8988T (cell line): ENCODE results near the gene APPBP2.
A peak's percentile ranks its signal among the peaks of the same experiment; 100 is the strongest.
"Not testable (repeated sequence)": the region's sequence is repeated elsewhere in the genome, so short reads cannot be mapped to it uniquely, and the experiment has no call there.

ENCODE experiments used
- DNase-seq: peaks from one replicate; pipeline ENCODE4 v3.0.0; 2011

APPBP2 gene, protein sequence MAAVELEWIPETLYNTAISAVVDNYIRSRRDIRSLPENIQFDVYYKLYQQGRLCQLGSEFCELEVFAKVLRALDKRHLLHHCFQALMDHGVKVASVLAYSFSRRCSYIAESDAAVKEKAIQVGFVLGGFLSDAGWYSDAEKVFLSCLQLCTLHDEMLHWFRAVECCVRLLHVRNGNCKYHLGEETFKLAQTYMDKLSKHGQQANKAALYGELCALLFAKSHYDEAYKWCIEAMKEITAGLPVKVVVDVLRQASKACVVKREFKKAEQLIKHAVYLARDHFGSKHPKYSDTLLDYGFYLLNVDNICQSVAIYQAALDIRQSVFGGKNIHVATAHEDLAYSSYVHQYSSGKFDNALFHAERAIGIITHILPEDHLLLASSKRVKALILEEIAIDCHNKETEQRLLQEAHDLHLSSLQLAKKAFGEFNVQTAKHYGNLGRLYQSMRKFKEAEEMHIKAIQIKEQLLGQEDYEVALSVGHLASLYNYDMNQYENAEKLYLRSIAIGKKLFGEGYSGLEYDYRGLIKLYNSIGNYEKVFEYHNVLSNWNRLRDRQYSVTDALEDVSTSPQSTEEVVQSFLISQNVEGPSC

DNA sequence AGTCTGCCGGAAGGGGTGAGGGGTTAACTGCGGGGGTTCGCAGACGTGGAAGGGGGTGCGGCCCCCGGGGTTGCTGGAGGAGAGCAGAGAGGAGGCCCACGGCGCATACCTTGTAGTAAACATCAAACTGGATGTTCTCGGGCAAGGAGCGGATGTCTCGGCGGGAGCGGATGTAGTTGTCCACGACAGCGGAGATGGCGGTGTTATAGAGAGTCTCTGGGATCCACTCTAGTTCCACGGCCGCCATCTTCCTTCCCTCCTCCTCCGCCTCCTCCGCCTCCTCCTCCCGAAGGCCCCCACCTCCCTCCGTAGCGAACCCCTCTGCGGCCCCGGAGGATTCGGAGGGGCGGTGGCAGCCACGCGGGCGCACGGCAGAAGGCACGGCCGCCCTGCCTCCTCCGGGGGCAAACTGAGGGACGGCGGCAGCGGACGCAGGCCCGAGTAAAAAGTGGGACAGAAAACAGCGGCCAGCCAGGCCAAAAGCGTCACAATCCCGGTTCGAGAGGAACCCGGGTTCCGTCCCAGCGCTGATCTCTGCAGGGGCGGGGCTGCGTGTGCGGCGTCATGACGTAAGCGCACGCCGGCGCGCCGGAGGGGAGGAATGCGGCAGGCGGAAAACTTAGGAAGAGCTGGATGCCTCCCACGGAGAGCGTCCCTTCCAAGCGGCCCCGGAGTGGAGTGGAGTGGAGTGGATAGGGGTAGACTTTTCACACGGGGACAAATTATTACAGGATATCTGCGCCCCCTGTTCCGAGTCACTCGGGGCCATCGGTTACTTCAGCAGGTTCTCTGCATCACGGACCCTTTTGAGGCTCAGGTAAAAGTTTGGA, at the start of gene APPBP2:
Gene APPBP2, minus strand, starts transcription at position 558 of the 830 bp plus-strand sequence. Its CDS starts 311 bp downstream, at position 247.
- DNase-seq: peak; percentile 51

DNA sequence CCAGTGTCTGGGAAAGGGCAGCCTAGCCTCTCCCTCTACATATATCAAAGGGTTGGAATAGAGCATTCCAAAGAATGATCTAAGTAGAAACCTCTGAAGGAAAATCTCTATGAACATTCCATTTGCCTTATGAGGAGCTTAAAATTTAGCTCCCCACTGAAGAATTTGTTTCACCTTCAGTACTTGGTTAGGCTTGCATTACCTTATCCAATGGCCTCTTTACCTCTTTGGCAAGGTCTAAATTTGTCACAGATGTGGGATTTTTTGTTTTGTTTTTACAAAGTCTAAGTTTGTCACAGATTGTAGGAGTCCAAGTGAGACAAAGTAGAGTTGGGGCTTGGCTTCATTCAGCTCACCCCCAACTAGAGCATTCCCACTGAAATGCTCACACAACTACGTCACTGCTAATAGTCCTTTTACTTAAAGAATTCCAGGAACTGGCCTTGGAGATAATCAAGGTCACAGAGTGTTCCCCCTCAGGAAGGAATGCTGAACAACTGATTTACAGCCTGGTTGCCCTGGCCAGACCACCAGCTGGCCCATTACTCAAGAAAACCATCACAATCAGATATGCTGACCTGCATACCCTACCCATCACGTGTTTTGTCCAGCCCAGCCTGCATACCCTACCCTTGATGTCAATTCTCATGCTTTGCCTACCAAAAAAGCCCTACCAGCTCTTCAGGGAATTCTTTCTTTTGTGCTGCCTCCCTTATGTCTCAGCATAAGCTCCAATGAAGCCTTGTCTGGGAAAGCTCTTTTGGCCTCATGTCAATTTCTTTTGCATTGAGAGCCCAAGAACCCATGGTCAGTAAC, 47.4 kb upstream of the APPBP2 start:
- no peak for DNase-seq

DNA sequence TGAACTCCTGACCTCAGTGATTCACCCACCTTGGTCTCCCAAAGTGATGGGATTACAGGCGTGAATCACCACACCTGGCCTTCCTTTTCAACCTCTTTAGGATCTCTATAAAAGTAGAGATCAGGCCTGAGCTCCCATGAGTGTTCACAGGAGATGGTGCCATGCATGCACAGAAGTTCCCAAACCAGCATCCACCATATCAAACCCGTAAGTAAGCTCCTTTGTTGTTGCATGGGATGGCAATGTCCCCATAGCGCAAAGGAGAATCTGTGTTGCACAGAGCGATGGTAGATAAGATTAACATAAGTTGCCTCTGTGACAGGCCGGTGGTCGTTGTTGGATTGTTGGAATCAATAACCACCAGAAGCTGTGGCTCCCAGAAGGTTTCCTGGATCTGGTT, 39.2 kb upstream of the APPBP2 start:
- DNase-seq: no peak

DNA sequence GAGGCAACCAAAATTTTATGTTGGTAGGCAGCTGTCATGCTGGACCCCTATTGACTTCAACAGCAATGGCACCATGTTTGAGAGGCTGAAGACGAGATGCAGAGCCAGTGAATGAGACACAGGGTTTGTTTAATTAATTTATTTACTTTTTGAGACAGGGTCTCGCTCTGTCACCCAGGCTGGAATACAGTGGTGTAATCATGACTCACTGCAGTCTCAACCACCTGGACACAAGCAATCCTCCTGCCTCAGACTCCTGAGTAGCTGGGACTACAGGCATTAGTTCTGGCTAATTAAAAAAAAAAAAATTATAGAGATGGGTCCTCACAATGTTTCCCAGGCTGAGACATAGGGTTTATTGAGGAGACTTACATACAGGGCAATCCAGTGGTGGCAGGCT, 37.7 kb upstream of the APPBP2 start:
- no peak for DNase-seq

DNA sequence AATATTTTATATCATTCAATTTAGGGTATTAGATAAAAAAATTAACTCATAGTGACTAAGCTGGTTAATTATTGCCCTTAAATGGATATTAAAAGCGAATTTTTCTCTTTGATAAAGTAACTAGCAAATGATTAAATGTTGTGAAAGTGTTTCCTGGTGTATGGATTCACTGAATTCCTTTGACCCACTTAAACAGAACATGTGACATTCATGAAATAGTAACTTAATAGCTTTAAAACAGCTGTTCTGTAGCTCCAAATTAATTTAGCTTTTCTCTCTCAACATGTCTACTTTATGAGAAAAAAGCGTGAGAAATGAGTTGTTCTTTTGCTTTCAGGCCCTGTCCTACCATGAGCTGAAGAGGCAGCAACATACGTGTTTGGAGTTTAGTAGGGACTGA, 36.4 kb upstream of the APPBP2 start:
- no peak for DNase-seq

DNA sequence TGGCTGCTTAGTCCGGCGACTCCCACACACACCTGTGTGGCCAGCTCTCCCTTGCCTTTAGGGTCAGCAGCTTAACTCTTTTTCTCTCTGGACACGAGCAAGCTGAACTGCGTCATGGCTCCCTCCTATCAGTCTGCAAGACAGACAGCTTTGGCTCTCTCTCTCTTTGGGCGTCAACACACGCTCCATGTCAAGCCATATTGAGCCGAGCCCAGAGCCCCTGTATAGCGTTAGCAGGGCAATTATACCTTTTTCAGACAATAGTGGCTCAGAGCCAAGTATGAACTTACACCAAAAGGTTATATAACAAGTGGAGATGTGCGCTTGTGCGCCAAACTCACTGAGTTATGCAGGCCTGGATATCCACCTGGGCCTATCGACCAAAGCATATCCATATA, 34.8 kb upstream of the APPBP2 start:
- DNase-seq: no peak

DNA sequence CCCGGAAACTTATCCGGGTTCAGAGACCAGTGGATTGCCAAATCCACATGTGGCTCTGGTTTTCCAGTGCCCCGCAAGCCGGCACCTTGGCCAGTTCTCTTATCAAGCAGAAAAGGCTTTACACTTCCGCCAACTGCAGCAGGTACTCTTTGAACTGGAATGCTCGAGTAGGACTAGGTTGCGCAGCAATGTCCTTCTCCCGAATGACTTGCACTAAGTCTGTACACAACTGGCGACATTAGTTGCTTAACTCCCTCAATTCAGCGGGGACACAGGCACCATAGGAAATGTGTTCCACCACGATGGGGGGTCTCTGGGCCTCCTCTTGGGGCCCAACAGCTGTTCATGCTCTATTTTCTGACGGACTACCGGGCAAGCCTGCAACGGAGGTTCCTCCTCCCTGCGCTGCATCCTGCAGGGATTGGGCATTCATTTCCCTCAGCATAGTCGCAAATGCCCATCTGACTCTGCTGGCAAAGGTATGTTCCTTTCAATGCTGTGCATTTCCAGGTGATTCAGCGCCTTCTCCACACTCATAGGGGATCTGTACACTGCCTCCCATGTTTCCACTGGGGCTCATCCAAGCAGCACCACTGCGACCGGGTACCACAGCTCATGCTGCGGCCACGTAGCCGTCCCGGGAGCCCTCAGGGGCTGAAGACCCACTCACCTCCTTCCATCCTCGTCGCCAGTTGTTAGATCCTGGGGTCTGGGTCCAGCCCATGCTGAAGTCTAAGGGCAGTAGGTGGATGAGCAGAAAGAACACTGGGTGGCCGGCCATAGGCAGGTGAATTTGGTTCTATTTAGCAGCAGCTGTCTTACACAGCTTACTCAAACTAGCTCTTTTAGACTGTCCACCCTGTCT, 34.2 kb upstream of the APPBP2 start:
- DNase-seq: no peak

DNA sequence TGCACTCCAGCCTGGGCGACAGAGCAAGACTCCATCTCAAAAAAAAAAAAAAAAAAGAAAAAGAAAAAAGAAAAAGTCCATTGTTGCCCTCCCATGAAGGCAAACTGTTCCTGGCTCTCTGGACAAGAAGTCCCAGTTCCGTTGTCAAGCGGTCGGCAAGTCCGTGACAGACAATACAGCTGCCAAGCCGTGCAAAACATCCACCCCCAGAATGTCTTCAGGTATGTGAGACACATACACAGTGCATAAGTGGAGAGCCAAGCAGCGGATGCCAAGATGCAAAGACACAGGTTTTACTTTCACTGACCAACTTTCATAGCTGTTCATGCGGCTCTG, 33.6 kb upstream of the APPBP2 start:
- DNase-seq: no peak

DNA sequence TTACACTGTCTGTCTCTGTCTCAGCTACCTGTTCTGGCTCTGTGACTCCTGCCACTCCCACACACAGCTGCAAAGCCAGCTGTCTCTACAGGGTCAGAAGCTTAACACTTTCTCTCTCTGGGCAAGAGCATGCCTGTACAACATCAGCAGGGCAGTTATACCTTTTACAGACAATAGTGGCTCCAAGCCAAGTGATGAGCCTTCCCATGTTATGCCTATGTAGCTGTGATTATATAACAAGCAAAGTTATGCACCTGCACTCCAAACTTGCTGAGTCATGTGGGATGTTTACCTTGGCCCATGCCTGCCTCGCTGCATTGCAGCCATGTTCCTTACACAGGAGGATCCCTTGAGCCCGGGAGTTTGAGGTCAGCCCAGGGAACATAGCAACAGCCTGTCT, 31.8 kb upstream of the APPBP2 start:
- DNase-seq: no peak

DNA sequence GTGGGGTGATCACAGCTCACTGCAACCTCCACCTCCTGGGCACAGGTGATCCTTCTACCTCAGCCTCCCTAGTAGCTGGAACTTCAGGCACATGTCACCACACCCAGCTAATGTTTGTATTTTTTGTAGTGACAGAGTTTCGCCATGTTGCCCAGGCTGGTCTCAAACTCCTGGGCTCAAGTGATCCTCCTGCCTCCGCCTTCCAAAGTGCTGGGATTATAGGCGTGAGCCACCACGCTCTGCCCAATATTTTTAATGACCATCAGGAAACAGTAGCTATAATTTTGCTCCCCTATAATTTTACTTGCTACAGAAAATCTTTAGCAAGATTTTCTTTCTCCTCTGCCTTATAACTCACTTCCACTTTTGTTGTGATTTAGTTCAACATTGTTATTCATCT, 29.7 kb upstream of the APPBP2 start:
- DNase-seq: no peak

DNA sequence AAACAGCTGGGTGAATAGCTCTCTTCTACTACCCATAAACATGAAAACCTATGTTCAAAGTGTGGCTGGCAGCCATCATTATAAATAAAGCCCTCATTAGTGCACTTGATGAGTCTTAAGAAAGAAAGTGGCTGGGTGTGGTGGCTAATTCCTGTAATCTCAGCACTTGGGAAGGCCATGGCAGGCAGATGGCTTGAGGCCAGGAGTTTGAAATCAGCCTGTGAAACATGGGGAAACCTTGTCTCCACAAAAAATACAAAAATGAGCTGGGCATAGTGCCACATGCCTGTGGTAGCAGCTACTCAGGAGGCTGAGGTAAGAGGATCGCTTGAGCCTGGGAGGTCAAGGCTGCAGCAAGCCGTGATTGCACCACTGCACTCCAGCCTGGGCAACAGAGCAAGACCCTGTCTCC, 28.3 kb upstream of the APPBP2 start:
- DNase-seq: no peak

DNA sequence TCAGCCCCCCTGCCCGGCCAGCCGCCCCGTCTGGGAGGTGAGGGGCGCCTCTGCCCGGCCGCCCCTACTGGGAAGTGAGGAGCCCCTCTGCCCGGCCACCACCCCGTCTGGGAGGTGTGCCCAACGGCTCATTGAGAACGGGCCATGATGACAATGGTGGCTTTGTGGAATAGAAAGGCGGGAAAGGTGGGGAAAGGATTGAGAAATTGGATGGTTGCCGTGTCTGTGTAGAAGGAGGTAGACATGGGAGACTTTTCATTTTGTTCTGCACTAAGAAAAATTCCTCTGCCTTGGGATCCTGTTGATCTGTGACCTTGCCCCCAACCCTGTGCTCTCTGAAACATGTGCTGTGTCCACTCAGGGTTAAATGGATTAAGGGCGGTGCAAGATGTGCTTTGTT, 26.2 kb upstream of the APPBP2 start:
- DNase-seq: not testable (repeated sequence)

DNA sequence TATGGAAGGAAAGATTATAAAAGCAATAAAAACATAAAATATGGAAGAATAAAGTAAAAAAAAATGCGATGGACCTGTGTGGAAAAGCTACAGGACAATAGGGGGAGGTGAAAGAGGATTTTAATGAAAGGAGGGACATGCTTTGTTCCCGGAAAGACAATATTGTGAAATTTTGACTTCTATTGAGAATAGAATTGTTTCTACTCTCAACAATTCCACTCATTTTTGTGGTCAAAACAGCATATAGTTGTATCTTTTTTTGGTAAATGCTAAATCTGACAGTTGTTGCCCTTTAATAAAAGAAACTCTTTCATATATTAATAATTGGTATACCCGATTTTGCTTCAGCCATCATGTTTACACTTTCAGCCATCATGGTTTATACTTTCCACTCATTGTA, 22.9 kb upstream of the APPBP2 start:
- DNase-seq: no peak

DNA sequence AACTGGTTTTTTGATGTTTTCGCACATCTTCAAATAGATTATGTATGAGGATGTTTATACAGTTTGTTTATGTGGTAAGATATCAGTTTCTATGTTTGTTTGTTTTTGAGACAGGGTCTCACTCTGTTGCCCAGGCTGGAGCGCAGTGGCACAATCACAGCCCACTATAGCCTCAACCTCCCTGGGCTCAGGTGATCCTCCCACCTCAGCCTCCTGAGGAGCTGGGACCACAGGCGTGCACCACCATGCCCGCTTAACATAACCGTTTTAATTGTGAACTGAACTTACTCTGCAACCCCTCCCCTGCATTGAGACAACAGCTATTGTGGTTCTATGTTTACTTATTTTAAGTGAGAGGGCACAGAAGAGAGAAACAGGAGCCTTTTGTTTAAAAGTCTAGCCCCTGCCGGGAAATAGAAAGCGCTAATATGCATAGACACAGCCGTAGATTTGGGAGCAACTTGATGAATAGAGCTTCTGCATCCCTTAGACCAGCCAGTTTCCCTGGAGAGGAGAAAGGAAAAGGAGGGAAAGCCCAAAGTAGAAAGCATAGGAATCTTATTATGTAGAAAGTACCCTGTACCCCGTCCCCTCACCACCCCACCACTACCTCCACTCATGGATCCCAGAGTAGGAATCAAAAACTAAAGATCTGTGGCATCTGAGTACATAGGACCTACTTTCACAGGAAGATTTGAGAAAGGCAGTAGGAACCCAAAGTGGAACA, 19.6 kb upstream of the APPBP2 start:
- no peak for DNase-seq

DNA sequence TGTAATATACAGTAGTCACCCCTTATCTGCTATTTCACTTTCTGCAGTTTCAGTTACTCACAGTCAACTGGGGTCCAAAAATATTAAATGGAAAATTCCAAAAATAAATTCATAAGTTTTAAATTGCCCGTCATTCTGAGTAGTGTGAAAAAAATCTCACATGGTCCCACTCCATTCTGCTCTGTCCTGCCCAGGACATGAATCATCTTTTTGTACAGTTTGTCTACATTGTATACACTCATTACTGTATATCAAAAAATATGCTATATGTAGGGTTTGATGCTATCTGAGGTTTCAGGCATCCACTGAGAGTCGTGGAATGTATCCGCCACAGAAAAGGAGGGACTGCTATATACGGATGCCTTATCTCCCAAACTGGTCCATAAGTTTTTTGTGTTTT, 16.0 kb upstream of the APPBP2 start:
- DNase-seq: no peak

DNA sequence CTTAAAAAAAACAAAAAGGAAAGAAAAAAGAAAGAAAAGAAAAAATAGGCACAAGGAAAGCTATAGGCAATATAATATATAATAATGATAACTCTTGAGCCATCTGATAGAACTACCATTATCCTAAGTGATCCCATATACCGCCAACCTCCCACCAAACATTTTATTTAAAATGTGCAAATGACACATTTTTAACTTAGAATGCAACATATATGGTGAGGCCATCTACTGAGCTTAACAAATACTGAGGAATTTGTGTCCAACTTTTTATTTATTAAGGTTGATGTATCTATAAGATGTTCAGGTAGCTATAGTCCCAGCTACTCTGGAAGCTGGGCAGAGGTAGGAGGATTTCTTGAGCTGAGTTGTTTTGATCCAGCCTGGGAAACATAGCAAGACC, 14.4 kb upstream of the APPBP2 start:
- DNase-seq: no peak

DNA sequence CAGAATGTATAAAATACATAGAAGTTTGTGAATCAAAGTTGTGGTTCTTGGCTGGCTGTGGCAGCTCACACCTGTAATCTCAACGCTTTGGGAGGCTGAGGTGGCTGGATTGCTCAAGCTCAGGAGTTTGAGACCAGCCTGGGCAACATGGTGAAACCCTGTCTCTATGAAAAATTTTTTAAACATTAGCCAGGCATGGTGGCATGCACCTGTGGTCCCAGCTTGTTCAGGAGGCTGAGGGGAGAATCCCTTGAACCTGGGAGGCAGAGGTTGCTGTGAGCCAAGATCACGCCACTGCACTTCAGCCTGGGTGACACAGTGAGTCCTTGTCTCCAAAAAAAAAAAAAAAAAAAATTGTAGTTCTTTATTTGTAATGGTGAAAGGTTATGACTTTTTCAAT, 13.8 kb upstream of the APPBP2 start:
- no peak for DNase-seq

DNA sequence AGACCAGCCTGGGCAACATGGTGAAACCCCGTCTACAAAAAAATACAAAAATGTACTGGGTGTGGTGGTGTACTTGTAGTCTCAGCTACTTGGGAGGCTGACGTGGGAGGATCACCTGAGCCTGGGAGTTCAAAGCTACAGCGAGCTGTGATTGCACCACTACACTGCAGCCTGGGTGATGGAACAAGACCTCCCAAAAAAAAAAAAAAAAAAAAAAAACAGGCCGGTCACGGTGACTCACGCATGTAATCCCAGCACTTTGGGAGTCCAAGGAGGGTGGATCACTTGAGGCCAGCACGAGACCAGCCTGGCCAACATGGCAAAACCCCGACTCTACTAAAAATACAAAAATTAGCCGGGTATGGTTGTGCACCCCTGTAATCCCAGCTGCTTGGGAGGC, 12.7 kb upstream of the APPBP2 start:
- DNase-seq: no peak

DNA sequence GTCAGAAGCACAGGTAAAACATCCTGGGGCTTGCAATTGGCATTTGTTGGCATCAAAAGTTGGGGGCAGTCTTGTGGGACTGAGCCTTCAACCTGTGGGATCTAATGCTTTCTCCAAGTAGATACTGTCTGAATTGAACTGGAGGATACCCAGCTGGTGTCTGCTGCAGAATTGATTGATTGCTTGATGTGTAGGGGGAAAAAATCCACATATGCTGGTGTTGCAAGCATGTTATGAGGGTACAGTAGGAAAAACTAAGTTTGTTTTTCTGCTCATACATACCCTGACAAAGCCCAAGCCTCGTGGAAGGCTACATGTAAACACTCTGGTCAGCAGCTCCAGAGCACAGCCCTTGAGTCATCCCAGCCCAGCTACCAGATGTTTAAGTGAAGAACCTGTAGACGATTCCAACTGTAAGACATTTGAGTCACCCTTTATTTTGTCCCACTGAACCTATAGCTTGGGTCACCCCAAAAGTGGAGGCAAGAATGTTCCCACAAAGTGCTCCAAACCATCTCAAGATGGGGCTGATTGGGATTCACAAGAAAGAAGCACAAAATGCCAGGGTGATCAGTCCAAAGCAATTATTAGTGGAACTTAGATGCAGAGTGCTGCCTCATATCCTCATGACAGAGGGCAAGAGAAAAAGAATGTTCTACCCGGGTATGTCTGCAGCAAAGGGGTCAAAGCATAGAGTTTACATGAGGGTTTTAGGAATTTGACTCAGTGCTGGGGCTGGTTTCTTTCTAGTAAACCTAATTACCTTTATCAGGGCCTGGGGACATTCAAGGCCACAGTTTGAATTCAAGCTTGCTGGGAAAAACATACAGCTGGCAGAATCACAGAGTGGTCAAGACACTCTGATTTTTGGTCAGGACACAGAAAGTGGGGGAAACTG, 9.6 kb upstream of the APPBP2 start:
- DNase-seq: no peak

DNA sequence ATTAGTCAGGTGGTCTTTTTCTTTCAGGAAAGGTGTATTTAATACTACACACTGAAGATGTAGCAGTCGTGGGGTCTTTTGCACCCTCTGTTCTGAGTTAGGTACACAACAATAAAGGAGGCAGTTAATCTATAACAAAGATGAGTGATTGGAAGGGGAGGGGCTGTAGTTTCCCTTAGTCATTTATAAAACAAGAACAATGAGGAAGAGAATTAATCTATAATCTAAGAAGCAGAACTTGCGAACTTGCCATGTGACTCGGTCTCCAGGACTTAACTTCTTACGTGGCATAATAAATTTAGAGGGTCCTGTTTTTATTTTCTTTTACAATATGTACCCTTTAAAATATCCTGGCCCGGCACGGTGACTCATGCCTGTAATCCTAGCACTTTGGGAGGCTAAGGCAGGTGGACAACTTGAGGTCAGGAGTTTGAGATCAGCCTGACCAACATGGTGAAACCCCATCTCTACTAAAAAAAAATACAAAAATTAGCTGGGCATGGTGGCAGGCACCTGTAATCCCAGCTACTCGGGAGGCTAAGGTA, 8.6 kb upstream of the APPBP2 start:
- DNase-seq: no peak
